CD4-positive, alpha-beta T cell treated with Interleukin-17A for 4 hours (primary cell): ENCODE data around the gene MYO3A.
"Not testable (repeated sequence)": the region's sequence is repeated elsewhere in the genome, so short reads cannot be mapped to it uniquely, and the experiment has no call there.

Experiments used
- DNase-seq: peaks from one replicate; pipeline ENCODE4 v3.0.0-alpha.2; 2020; ENCODE audit warnings: mixed read lengths

Gene MYO3A

GRCh38 chr10:25978771-25979170, 44.7 kb downstream of the MYO3A start:
- no peak for DNase-seq

DNA sequence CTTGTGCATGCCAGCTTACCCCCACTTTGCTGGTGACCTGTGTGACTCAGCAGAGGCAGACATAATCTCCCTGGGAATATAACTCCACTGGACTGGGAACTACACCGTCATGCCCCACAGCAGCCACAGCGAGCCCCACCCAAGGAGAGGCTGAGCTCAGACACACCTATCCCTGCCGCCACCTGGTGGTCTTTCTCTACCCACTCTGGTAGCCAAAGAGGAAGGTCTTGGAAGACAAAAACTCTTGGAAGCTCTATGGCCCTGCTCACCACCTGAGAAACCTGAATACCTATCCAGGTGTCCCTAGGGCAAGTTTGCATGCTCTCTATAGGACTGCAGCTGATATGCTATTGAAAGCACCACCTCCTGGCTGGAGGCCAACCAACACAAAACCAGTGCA, 48.1 kb downstream of the MYO3A start:
- no peak for DNase-seq

- no peak for DNase-seq
Measured at GRCh38 chr10:25988583-25988982, 54.6 kb downstream of the MYO3A start.

GRCh38 chr10:25989951-25990350, 55.9 kb downstream of the MYO3A start:
- DNase-seq = no peak

DNA sequence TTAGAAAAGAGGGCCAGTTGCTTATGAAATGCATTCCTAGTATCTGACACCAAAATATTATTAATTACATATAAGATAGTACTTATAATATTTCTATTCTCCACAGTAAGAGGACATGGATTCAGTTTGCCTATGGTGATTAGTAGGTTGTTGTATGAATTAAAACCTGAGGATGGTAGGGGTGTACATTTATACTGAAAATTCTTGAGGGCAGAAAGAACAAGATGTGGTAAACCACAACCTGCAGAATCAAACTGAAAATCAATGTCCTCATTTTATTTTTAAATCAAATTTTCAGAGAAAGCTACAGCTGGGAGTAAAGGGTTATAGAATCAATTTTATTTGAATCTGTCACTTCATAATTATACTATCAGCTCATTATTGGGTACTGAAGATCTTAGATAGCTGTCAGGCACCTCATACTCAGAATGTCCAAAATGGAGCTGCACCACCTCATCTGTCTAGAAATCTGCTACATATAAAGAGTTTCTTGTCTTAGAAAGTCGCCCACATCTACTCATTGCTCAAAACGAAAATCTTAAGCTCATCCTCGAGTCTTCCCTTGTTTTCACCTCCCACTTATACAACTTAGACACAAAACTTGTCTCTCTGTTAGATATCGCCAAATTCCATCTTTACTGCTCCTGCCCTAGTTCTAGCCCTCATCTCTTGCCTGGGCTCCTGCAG, 65.4 kb downstream of the MYO3A start:
- DNase-seq = no peak

DNA sequence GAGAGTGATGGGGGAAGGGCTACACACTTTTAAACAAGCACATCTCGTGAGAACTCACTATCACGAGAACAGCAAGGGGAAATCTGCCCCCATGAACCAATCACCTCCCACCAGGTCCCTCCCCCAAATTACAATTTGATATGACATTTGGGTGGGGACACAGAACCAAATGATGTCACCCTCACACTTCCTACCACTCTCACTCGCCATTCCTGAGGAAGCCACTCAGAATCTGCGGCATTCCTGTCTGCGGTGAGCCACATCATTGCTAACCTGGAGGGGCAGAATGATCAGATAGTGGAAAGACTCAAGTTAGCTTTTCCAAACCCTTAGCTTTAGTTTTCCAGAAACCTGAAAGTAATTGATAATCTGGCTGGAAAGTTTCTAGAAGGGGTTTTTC, 66.9 kb downstream of the MYO3A start:
- DNase-seq = no peak

DNA sequence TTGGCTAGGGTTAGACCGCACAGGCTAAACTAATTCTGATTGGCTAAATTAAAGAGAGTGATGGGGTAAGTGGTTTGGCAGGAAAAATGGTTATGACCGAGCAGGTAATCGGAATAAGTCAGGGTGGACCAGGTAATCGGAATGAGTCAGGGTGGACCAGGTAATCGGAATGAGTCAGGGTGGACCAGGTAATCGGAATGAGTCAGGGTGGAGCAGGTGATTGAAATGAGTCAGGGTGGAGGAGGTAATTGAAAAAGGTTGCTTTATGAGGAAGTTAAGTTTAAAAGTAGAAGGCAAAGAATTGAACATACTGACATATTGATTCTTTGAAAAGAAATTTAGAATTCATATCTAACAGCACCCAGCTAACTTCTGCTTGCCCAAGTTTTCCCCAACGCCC, 68.4 kb downstream of the MYO3A start:
- not testable (repeated sequence) for DNase-seq

GRCh38 chr10:26015092-26015491, 81.1 kb downstream of the MYO3A start:
- DNase-seq = no peak

DNA sequence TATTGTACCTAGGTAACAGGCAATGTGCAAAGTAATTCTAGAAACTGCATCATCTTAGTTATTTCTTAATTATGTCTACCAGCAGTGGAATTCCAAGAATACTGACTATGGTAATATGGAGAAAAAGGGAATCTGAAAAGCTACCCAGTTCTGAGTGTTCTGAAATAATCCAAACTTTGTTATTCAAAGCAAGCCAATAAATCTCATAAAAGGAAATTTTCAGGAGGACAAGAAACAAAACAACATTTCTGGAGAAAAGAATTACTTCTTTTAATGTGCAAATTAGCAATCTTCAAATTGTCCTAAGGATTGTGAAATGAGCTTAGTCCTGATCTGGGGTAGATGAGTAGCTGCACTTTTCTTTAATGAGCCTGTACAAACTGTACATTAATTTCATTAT, 88.8 kb downstream of the MYO3A start:
- no peak for DNase-seq

DNA sequence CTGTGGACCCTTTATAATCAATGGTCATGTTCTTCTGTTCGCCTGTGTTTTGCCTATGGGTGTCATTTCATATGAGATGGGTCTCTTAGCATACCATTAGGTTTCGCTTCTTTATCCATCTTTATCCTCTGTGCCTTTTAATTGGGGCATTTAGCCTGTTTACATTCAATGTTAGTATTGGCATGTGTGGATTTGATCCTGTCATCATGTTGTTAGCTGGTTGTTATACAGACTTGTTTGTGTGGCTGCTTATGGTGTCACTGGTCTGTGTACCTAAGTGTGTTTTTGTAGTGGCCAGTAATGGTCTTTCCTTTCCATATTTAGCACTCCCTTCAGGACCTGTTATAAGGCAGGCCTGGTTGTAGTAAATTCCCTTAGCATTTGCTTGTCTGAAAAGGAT, 90.3 kb downstream of the MYO3A start:
- no peak for DNase-seq

DNA sequence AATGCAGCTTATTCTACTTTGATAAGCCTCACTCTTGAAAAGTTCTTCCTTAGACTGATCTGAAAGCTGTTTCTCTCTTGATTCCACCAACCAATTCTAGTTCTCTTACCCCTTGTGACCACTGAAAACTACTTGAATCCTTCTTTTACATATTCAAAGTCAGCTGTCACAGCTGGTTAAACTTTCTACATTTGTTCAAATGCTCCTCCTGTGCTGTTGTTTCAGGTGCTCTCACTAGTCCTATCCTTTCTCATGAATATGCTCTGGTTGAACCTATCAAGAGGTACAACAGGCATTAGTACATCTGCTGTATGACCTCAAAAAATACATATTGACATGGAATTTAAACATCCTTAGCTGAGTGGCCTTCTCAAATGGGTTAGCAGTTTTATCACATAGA, 91.5 kb downstream of the MYO3A start:
- no peak for DNase-seq

GRCh38 chr10:26029858-26030257, 95.8 kb downstream of the MYO3A start:
- DNase-seq = no peak

- DNase-seq = no peak
Measured at GRCh38 chr10:26031300-26031699, 97.3 kb downstream of the MYO3A start.

- DNase-seq = no peak
Measured at GRCh38 chr10:26043469-26043868, 109.4 kb downstream of the MYO3A start.

DNA sequence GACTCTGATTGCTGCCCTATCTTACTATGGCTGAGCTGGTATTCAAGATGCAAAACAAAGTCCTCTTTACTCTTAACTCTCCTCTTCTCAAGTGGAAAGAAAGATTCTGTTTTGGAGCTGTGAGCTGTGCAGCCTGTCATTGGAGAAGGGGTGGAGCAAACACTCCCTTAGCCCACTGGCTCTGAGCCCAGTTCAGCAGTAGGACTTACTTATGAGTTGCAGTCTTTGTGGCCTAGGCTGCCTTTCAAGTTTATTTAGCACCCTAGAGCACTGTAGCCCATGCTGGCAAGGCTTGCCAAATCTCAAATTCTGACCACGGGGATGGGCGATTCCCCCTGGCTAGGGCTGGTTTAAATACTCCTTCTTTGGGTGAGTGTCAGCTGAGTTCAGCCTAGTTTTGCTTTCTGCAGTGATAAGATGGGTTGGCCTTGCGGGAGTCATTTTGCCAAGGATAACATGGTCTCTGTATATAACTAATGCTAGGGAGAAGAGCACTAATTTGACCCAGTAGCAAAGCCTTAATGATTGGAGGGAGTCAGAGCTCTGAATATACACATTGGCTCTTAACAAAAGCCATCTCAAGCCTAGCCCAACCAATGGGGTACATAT, 110.2 kb downstream of the MYO3A start:
- DNase-seq = no peak

GRCh38 chr10:26046073-26046700, 112.2 kb downstream of the MYO3A start:
- DNase-seq = no peak

DNA sequence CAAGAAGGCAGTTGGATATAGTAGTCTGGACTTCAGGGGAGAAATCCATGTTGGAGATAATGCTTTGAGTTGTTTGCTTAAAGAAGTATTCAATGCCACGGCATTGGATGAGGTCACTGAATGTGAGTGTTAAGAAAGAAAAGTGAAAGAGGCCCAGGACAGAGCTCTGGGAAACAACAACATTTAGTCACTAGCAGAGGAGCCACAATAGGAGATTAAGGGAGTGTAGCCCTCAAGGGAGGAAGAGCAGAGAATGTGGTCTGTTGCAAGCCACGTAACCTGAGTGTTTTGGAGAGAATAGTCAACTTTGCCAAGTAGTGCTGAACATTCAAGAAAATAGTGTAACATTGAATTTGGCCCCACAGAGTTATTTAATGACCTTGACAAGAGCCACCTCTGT, 114.7 kb downstream of the MYO3A start:
- no peak for DNase-seq

- DNase-seq = no peak
Measured at GRCh38 chr10:26052326-26052725, 118.3 kb downstream of the MYO3A start.

- no peak for DNase-seq
Measured at GRCh38 chr10:26057466-26057865, 123.4 kb downstream of the MYO3A start.

DNA sequence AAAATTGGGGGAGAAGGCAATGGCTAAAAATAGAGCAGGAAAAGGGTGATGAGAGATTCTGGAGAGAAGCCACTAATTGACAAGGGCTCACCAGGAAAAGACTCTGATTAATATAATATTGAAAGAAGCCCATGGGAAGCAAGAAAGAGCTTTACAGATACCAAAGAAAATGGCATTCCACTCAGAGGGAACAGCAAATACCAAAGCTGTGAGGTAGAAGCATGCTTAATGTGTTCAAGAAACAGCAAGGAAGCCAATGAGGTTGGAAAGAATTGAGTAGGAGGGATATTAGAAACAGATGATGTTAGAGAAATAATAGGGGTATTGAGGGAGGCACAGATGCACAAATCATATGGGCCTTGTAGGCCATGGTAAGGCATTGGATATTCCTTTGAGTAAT, 130.1 kb downstream of the MYO3A start:
- DNase-seq = no peak

- no peak for DNase-seq
Measured at GRCh38 chr10:26067680-26068079, 133.7 kb downstream of the MYO3A start.

DNA sequence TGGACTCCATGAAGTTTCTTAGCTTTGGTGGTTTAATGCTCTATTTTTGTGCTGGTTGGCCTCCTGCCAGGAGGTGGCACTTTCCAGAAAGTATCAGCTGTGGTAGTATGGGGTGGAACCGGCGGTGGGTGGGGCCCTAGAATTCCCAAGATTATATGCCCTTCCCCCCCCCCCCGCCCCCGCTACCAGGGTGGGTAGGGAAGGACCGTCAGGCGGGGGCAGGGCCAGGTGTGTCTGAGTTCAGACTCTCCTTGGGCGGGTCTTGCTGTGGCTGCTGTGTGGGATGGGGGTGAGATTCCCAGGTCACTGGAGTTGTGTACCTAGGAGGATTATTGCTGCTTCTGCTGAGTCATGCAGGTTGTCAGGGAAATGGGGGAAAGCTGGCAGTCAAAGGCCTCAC, 146.9 kb downstream of the MYO3A start:
- DNase-seq = not testable (repeated sequence)

- DNase-seq = no peak
Measured at GRCh38 chr10:26081459-26081858, 147.4 kb downstream of the MYO3A start.

GRCh38 chr10:26085549-26085948, 151.5 kb downstream of the MYO3A start:
- DNase-seq = no peak

DNA sequence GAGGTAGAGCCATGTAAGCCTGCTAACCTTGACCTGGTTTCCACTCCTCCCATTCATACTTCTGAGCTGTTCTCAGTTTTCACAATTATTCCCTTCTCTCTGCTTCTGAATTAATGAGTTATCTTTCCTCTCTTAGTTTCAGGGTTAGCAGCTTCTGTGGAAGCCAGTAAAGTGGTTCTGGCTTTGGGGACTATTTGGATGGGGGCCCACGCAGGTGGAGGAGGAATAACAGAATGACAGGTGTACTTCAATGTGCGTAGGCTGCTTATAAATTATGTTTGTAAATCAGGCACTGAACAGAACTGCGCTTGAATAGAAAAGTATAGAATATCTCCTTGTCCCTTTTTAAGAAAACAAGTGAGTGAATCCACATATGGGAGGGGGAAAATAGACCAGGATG, 153.6 kb downstream of the MYO3A start:
- no peak for DNase-seq
